ENCODE measurements around the gene COX7A2L.

COX7A2L gene

GRCh38 chr2:42310007-42310515 is 51.0 kb downstream of the COX7A2L start:
- no peak for FAIRE-seq
- no peak for TF ChIP-seq TAF1 (IDR thresholded peaks at IDR 0.05; ENCODE audit: low read depth, low read length)
- no peak for TF ChIP-seq SPI1 (IDR thresholded peaks at IDR 0.05; ENCODE audit: low read depth, low read length)
- no peak for TF ChIP-seq POLR2A (IDR thresholded peaks at IDR 0.05; ENCODE audit: low read depth, low read length)
- no peak for TF ChIP-seq POLR2AphosphoS5 (IDR thresholded peaks at IDR 0.05; ENCODE audit: low read depth, low read length)
- no peak for TF ChIP-seq PAX5 (IDR thresholded peaks at IDR 0.05; ENCODE audit: insufficient read depth, low read length, severe bottlenecking)
- no peak for TF ChIP-seq POU2F2 (IDR thresholded peaks at IDR 0.05; ENCODE audit: low read depth, low read length)

DNA sequence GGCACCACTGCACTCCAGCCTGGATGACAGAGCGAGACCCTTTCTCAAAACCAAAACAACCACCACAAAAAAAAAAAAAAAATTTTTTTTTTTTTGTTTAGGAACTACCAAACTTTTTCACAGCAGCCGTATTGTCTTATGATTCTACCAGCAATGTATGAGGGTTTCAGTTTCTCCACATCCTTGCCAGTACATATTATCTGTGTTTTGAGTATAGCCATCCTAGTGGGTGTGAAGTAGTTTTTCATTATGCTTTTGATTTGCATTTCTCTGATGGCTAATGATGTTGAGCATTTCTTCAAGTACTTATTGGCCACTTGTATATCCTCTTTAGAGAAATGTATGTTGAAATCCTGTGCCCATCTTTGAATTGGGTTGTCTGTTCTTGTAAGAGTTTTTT is 51.7 kb downstream of the COX7A2L start:
- no peak for TF ChIP-seq POLR2AphosphoS5 (IDR thresholded peaks at IDR 0.05; ENCODE audit: low read depth, low read length)
- TF ChIP-seq PAX5 (IDR thresholded peaks at IDR 0.05; ENCODE audit: insufficient read depth, low read length, severe bottlenecking) = no peak
- TF ChIP-seq POLR2A (IDR thresholded peaks at IDR 0.05; ENCODE audit: low read depth, low read length) = no peak
- TF ChIP-seq TAF1 (IDR thresholded peaks at IDR 0.05; ENCODE audit: low read depth, low read length) = no peak
- no peak for TF ChIP-seq POU2F2 (IDR thresholded peaks at IDR 0.05; ENCODE audit: low read depth, low read length)
- no peak for TF ChIP-seq SPI1 (IDR thresholded peaks at IDR 0.05; ENCODE audit: low read depth, low read length)
- FAIRE-seq (no peak), DNase-seq (ENCODE audit: insufficient read length, low spot score) (no peak)

More at GRCh38 chr2:42310007-42310515, 51.0 kb downstream of the COX7A2L start:
- no peak for DNase-seq (ENCODE audit: insufficient read length, low spot score)

DNA sequence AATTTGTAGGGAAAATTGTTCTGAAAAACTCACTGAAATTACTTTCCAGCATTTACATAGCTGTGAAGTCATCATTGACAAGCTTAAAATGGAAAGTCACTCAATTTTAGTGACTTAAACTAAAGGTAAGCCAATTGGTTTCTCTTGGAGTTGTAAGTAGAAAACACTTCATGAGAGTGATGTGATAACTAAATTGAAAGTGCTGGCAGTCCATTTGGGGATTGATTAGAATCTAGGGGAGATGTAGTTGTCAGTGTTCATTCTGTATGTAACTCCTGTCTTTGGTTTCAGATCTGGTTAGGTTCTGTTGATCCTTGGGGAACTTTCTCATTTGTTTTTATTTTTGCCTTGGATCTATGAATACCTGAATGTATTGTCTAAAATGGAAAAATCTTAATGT is 53.8 kb downstream of the COX7A2L start:
- no peak for DNase-seq (ENCODE audit: insufficient read length, low spot score)
- no peak for TF ChIP-seq POU2F2 (IDR thresholded peaks at IDR 0.05; ENCODE audit: low read depth, low read length)
- no peak for TF ChIP-seq POLR2A (IDR thresholded peaks at IDR 0.05; ENCODE audit: low read depth, low read length)
- TF ChIP-seq SPI1 (IDR thresholded peaks at IDR 0.05; ENCODE audit: low read depth, low read length) = no peak
- no peak for TF ChIP-seq POLR2AphosphoS5 (IDR thresholded peaks at IDR 0.05; ENCODE audit: low read depth, low read length)
- TF ChIP-seq TAF1 (IDR thresholded peaks at IDR 0.05; ENCODE audit: low read depth, low read length) = no peak
- TF ChIP-seq PAX5 (IDR thresholded peaks at IDR 0.05; ENCODE audit: insufficient read depth, low read length, severe bottlenecking) = no peak
- no peak for FAIRE-seq

GRCh38 chr2:42304059-42304713 is 56.8 kb downstream of the COX7A2L start:
- FAIRE-seq = no peak

GRCh38 chr2:42303252-42303651 is 57.8 kb downstream of the COX7A2L start:
- TF ChIP-seq POLR2A (IDR thresholded peaks at IDR 0.05; ENCODE audit: low read depth, low read length) (no peak), POU2F2 (IDR thresholded peaks at IDR 0.05; ENCODE audit: low read depth, low read length) (no peak), PAX5 (IDR thresholded peaks at IDR 0.05; ENCODE audit: insufficient read depth, low read length, severe bottlenecking) (no peak), SPI1 (IDR thresholded peaks at IDR 0.05; ENCODE audit: low read depth, low read length) (no peak), POLR2AphosphoS5 (IDR thresholded peaks at IDR 0.05; ENCODE audit: low read depth, low read length) (no peak), TAF1 (IDR thresholded peaks at IDR 0.05; ENCODE audit: low read depth, low read length) (no peak)
- FAIRE-seq (no peak), DNase-seq (ENCODE audit: insufficient read length, low spot score) (no peak)

More at GRCh38 chr2:42304059-42304713, 56.8 kb downstream of the COX7A2L start:
- no peak for TF ChIP-seq TAF1 (IDR thresholded peaks at IDR 0.05; ENCODE audit: low read depth, low read length)
- no peak for TF ChIP-seq POU2F2 (IDR thresholded peaks at IDR 0.05; ENCODE audit: low read depth, low read length)
- no peak for TF ChIP-seq PAX5 (IDR thresholded peaks at IDR 0.05; ENCODE audit: insufficient read depth, low read length, severe bottlenecking)
- no peak for DNase-seq (ENCODE audit: insufficient read length, low spot score)

- TF ChIP-seq POLR2AphosphoS5 (IDR thresholded peaks at IDR 0.05; ENCODE audit: low read depth, low read length) = no peak
- no peak for TF ChIP-seq PAX5 (IDR thresholded peaks at IDR 0.05; ENCODE audit: insufficient read depth, low read length, severe bottlenecking)
- TF ChIP-seq POU2F2 (IDR thresholded peaks at IDR 0.05; ENCODE audit: low read depth, low read length) = no peak
- TF ChIP-seq POLR2A (IDR thresholded peaks at IDR 0.05; ENCODE audit: low read depth, low read length) = no peak
- no peak for TF ChIP-seq TAF1 (IDR thresholded peaks at IDR 0.05; ENCODE audit: low read depth, low read length)
- FAIRE-seq (no peak), DNase-seq (ENCODE audit: insufficient read length, low spot score) (no peak)
These were observed 60.5 kb downstream of the COX7A2L start for GRCh38 chr2:42300527-42300926.

Data from GM12891 (cell line).